Epithelial cell of proximal tubule (primary cell): Measurements from ENCODE around the gene GTPBP2. TPM values are rescaled to one million over a fixed set of nuclear protein-coding genes. Genes with fewer than 3 reads are reported as not detected.

ENCODE experiments used
- DNase-seq: peaks from one replicate; pipeline ENCODE4 v3.0.0-alpha.2; 2011; ENCODE audit warnings: low read depth
- H3K4me3 ChIP-seq: 2 replicates; pipeline ENCODE4 v1.5.1; 2011; ENCODE audit warnings: low read depth, mild to moderate bottlenecking, low read length
- total RNA-seq: library from RNA; depleted of rRNA; stranded (reverse); fragments of >200 nt; gene quantifications from 2 replicates; pipeline ENCODE4 v1.2.3, GENCODE V29; 2015
- TF ChIP-seq, protein P1 (sequence below): conservative IDR thresholded peaks from 2 replicates; pipeline ENCODE4 v1.5.1; 2012; ENCODE audit warnings: low read depth, mild to moderate bottlenecking, low read length

The GTPBP2 gene
- total RNA-seq, 1 donor from 2014 or later = 85.6 TPM

DNA sequence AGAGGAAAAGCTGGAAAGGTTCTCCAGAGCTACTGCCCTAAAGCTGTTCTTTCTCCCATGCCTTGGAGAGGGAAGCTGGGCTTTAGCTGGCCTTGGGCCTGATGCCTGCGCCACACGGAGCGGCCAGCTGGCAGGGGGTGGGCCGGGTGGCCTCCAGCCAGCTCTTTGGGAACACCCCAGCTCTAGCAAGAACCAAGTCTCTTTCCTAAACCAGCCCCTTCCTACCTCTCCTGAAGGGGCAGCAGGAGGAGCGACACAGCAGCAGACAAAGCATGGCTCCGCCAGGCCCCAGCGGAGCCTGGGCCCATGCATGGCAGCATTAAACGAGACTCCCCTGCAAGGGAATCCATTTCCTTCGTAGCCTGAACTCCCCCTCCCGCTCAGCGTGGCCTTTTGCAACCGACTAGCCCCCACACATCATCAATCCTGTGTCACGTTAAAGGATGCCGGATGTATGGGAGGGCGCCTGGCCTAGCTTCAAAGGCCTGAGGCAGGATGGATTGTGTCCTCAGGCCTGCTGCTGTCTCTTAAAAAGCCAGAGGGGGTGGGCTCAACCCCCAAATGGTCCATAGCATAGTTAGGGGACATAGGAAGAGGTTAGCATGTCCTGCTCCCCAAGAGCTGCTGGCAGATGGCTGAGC lies 44.5 kb upstream of the GTPBP2 start:
- TF ChIP-seq, protein P1, sequence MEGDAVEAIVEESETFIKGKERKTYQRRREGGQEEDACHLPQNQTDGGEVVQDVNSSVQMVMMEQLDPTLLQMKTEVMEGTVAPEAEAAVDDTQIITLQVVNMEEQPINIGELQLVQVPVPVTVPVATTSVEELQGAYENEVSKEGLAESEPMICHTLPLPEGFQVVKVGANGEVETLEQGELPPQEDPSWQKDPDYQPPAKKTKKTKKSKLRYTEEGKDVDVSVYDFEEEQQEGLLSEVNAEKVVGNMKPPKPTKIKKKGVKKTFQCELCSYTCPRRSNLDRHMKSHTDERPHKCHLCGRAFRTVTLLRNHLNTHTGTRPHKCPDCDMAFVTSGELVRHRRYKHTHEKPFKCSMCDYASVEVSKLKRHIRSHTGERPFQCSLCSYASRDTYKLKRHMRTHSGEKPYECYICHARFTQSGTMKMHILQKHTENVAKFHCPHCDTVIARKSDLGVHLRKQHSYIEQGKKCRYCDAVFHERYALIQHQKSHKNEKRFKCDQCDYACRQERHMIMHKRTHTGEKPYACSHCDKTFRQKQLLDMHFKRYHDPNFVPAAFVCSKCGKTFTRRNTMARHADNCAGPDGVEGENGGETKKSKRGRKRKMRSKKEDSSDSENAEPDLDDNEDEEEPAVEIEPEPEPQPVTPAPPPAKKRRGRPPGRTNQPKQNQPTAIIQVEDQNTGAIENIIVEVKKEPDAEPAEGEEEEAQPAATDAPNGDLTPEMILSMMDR = no peak
- no peak for DNase-seq
- H3K4me3 ChIP-seq = no peak overlapping the region

- no peak overlapping the region for H3K4me3 ChIP-seq
- no peak for DNase-seq
- TF ChIP-seq, protein P1 = no peak
Observed at GRCh38 chr6:43671801-43672690, 43.0 kb upstream of the GTPBP2 start.

DNA sequence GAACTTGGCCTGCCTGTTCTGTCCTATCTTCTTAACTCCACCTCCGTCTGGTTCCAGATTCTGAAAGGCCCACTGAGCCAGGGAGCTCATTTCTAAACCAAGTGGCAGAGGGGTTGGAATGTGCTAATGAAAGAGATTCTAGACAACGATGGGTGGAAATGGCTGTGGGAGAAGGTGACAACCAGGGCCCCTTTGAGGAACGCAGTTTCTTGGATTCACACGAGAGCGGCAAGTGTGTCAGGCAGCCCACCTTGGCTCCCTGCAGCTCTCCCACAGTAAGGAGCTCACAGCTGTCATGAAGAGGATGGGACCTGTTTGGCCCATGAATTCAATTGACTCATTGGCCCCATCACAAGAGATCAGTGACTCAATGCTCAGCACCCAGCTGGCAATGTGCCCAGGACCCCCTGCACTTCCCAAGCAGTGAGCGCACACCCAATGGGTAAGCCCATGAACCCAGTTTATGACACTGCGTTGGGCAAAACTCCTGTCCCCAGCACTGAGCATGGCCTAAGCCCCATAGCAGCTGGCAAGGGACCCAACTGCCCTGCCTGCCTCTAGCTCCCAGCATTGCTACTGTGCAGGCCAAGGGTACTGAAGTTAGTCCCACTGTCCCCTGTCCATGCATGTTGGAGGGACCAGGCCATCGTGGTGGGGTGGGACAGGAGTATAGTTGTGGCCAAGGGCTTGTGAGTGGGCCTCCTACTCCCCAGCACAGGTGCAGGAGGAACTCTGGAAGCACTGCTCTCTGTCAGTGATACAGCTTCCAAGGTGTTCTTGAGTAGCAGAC lies 42.1 kb upstream of the GTPBP2 start:
- TF ChIP-seq, protein P1 = no peak
- H3K4me3 ChIP-seq = no peak overlapping the region
- no peak for DNase-seq

DNA sequence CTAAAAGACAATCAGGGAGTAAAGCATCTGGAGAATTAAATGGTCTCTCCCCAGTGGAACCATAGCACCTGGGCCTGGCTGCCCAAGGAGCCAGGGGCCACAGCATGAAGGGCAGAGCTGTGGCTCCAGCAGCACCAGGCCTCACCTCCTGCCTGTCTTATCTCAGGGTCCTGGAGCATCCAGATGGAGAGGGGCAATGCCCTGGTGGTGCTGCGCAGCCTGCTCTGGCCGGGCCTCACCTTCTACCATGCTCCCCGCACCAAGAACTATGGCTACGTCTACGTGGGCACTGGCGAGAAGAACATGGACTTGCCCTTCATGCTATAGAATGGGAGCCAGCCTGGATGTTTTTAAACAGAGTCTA lies 41.5 kb upstream of the GTPBP2 start:
- DNase-seq = no peak
- TF ChIP-seq, protein P1 = no peak

DNA sequence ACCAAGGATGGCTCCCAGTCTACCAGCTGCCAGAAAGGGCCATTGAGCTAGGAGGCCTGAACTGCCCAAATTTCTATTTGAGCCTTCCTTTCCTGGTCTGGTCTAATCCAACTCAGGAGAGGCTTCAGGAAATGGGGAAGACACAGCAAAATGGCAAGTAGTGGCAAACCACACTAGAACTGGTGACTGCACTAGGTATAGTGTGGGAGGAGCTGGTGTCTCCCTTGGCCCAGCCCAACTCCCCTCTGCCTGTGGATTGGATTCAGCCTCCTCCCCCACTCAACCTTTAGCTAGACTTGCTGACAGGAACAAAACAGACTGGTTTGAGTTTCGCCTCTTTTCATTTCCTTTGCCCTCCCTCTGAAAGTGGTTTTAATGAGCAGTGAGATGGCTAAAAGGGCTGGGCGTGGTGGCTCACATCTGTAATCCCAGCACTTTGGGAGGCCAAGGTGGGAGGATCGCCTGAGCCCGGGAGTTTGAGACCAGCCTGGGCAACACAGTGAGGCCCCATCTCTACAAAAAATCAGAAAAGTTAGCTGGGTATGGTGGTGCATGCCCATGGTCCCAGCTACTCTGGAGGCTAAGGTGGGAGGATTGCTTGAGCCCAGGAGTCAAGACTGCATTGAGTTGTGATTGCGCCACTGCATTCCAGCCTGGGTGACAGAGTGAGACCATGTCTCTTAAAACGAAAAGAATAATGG lies 41.0 kb upstream of the GTPBP2 start:
- TF ChIP-seq, protein P1 = no peak
- no peak overlapping the region for H3K4me3 ChIP-seq
- DNase-seq = no peak

More for the DNA sequence above, 41.5 kb upstream of the GTPBP2 start:
- H3K4me3 ChIP-seq = no peak overlapping the region
